Measurements from ENCODE around the gene WASF3. TPM values are rescaled to one million over a fixed set of nuclear protein-coding genes. Genes with fewer than 3 reads are reported as not detected.

The WASF3 gene
- total RNA-seq, 1 donor from 2014 or later = 106 TPM

DNA sequence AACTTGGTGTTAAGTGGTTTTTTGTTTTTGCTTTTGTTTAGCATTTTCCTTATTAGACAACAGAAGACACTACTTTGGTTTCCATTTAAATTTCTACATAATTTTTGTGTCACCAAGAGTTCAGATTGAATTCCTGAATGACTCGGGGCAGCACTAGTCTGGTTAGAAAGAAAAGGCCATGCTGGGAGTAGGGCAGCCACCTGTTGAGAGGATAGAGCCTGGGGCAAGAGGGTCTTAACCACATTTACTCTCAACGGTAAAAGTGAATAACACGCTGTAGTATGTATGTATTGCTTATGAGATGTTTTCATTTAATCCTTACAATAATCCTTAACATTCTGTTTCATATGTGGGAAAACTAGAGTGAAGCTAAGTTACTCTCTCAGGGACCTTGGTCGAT lies 131.5 kb downstream of the WASF3 start:
- no peak overlapping the region for H3K4me3 Mint-ChIP-seq

DNA sequence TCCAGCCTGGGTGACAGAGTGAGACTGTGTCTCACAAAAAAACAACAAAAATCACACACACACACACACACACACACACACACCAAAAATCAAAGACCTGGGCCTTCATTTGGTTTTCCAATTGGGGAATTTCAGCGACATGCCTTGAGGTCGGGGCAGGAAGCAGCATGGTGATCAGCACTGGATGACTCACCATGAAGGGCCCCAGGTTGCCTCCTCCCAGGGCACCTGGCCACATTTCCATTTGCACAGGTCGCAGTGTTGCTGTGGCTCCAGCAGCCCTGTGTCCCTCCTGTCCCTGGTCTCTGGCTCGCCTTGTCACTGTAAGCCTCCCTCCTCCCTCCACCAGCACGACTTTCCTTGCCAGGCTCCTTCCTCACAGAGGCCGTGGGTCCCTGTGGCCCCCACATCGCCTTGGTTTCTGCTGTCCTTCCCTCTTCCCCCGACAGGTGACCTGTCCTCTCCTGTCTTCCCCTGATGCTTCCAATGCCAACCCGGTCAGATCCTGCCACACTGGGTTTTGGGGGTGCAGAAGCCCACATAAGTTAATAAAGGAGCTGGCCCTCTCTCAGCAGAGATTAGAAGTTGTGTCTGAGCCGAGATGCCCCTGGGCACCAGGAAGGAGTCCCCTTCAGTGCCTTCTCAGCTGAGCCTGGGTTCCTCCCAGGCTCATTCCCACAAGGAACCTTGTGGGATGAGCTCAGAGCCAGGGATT lies 136.4 kb downstream of the WASF3 start:
- Mint-ChIP-seq H3K36me3 (peaks cover 39% of the 10 kb centered on the region), H3K27ac (peak overlapping the region; percentile 30), H3K9me3 (peaks cover 19% of the 10 kb centered on the region), H3K4me3 (no peak overlapping the region), H3K27me3 (ENCODE audit: insufficient read depth, low read depth) (peaks cover 8% of the 10 kb centered on the region), H3K4me1 (peaks cover 10% of the 10 kb centered on the region)
- no peak for DNase-seq (ENCODE audit: low spot score)
- Histone ChIP-seq H3K27ac (no peak overlapping the region), H3K4me1 (peaks cover 5% of the 10 kb centered on the region), H3K36me3 (peaks cover 19% of the 10 kb centered on the region), H3K79me2 (ENCODE audit: low read depth) (no peaks in the 10 kb centered on the region), H3K27me3 (no peaks in the 10 kb centered on the region), H3K9ac (no peak overlapping the region), H3K4me2 (no peak overlapping the region), H3F3A (ENCODE audit: low read depth) (peaks cover 5% of the 10 kb centered on the region), H3K4me3 (no peak overlapping the region), H2AFZ (replicated peaks) (no peak overlapping the region), H3K9me3 (ENCODE audit: low read depth) (no peaks in the 10 kb centered on the region), H4K20me1 (ENCODE audit: low read depth) (peaks cover 6% of the 10 kb centered on the region)
- TF ChIP-seq, protein P1, sequence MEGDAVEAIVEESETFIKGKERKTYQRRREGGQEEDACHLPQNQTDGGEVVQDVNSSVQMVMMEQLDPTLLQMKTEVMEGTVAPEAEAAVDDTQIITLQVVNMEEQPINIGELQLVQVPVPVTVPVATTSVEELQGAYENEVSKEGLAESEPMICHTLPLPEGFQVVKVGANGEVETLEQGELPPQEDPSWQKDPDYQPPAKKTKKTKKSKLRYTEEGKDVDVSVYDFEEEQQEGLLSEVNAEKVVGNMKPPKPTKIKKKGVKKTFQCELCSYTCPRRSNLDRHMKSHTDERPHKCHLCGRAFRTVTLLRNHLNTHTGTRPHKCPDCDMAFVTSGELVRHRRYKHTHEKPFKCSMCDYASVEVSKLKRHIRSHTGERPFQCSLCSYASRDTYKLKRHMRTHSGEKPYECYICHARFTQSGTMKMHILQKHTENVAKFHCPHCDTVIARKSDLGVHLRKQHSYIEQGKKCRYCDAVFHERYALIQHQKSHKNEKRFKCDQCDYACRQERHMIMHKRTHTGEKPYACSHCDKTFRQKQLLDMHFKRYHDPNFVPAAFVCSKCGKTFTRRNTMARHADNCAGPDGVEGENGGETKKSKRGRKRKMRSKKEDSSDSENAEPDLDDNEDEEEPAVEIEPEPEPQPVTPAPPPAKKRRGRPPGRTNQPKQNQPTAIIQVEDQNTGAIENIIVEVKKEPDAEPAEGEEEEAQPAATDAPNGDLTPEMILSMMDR (IDR thresholded peaks at IDR 0.05) = no peak
- TF ChIP-seq EZH2phosphoT487 (IDR thresholded peaks at IDR 0.05) (no peak), EZH2 (IDR thresholded peaks at IDR 0.05) (no peak)

More for the DNA sequence above, 131.5 kb downstream of the WASF3 start:
- Mint-ChIP-seq H3K36me3 (peaks cover 62% of the 10 kb centered on the region), H3K9me3 (peaks cover 21% of the 10 kb centered on the region), H3K27me3 (ENCODE audit: insufficient read depth, low read depth) (no peaks in the 10 kb centered on the region), H3K4me1 (no peaks in the 10 kb centered on the region), H3K27ac (no peak overlapping the region)
- Histone ChIP-seq H2AFZ (replicated peaks) (no peak overlapping the region), H3K4me2 (no peak overlapping the region), H3K27ac (no peak overlapping the region), H3F3A (ENCODE audit: low read depth) (no peaks in the 10 kb centered on the region), H3K27me3 (no peaks in the 10 kb centered on the region), H3K36me3 (peaks cover 35% of the 10 kb centered on the region), H3K79me2 (ENCODE audit: low read depth) (no peaks in the 10 kb centered on the region), H3K4me3 (no peak overlapping the region), H3K4me1 (no peaks in the 10 kb centered on the region), H3K9ac (no peak overlapping the region), H3K9me3 (ENCODE audit: low read depth) (no peaks in the 10 kb centered on the region), H4K20me1 (ENCODE audit: low read depth) (peaks cover 8% of the 10 kb centered on the region)
- TF ChIP-seq EZH2 (IDR thresholded peaks at IDR 0.05) (no peak), EZH2phosphoT487 (IDR thresholded peaks at IDR 0.05) (no peak)
- TF ChIP-seq, protein P1 (IDR thresholded peaks at IDR 0.05) = no peak
- no peak for DNase-seq (ENCODE audit: low spot score)

DNA sequence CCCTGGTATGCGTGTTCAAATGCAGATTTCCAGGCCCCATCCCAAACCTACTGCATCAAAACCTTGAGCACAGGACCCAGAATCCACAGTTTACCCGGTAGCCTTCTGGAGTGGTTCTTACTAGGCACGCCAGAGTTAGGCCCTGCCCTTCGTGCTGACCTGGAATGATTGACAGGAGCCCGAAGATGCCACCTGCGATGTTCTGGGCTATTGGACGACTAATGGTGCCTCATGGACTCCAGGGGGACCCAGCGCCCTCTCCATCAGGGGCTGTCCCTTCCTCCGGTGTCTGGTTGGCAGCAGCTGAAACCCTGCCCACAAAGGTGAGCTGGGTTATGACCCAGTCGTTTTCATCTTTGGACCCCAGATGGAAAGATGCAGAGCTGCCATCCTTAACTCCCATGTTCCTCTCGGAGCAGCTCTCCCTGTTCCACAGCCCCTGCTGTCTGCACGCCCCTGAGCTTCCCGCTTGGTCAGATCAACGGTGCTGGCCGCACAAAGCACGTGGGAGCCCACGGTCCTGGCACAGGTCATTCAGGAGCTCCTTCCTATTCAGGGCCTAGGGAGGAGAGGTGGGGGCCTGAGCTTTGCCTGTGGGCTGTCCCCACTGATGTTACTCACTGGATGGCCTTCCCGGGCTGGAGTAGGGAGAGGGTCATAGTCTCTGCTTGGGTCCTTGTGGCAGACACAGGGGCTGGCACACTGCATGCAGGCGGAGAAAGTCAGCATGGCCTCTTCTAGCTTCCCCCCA lies 137.3 kb downstream of the WASF3 start:
- H3K27me3 Mint-ChIP-seq (ENCODE audit: insufficient read depth, low read depth) = peaks cover 8% of the 10 kb centered on the region
- Histone ChIP-seq H3F3A (ENCODE audit: low read depth) (peaks cover 5% of the 10 kb centered on the region), H3K9ac (no peak overlapping the region), H3K36me3 (peaks cover 15% of the 10 kb centered on the region), H3K4me3 (no peak overlapping the region), H3K9me3 (ENCODE audit: low read depth) (no peaks in the 10 kb centered on the region), H2AFZ (replicated peaks) (no peak overlapping the region), H3K27me3 (no peaks in the 10 kb centered on the region), H4K20me1 (ENCODE audit: low read depth) (peaks cover 6% of the 10 kb centered on the region), H3K79me2 (ENCODE audit: low read depth) (no peaks in the 10 kb centered on the region), H3K4me2 (no peak overlapping the region), H3K4me1 (peaks cover 5% of the 10 kb centered on the region), H3K27ac (no peak overlapping the region)
- H3K4me3 Mint-ChIP-seq = no peak overlapping the region
- peak overlapping the region; percentile 86 for H3K27ac Mint-ChIP-seq
- no peak for DNase-seq (ENCODE audit: low spot score)
- no peak for TF ChIP-seq EZH2 (IDR thresholded peaks at IDR 0.05)
- TF ChIP-seq, protein P1 (IDR thresholded peaks at IDR 0.05) = no peak
- TF ChIP-seq EZH2phosphoT487 (IDR thresholded peaks at IDR 0.05) = no peak
- peaks cover 30% of the 10 kb centered on the region for H3K36me3 Mint-ChIP-seq
- peaks cover 14% of the 10 kb centered on the region for H3K9me3 Mint-ChIP-seq
- peaks cover 10% of the 10 kb centered on the region for H3K4me1 Mint-ChIP-seq
